Neural cell (in vitro differentiated cells): ENCODE data around the gene CAPSL. TPM values are rescaled to one million over a fixed set of nuclear protein-coding genes. Genes with fewer than 3 reads are reported as not detected.
A peak's percentile ranks its signal among the peaks of the same experiment; 100 is the strongest.

Source experiments
- H2AFZ ChIP-seq: fragments of 200-600, 300-800 bp; sonication (generic), shearing (Covaris generic); 2 replicates; pipeline ENCODE4 v1.6.0; 2014; ENCODE audit warnings: low read depth, mild to moderate bottlenecking, antibody characterized with exemption, low read length, moderate library complexity
- H3F3A ChIP-seq: fragments of 200-600 bp; shearing (Covaris generic); 2 replicates; pipeline ENCODE4 v1.6.1; 2016; ENCODE audit warnings: mild to moderate bottlenecking, moderate library complexity, mixed read lengths, antibody characterized with exemption, low read length; ENCODE audit not compliant: insufficient read depth, poor library complexity, severe bottlenecking
- H3K27ac ChIP-seq: fragments of 200-600, 300-800 bp; sonication (generic), shearing (Covaris generic); 2 replicates; pipeline ENCODE4 v1.5.1; 2014; ENCODE audit warnings: mild to moderate bottlenecking, low read length, moderate library complexity
- H3K27me3 ChIP-seq: fragments of 300-800, 200-600 bp; sonication (generic), shearing (Covaris generic); 2 replicates; pipeline ENCODE4 v1.6.0; 2014; ENCODE audit warnings: mild to moderate bottlenecking, low read depth, low read length, moderate library complexity; ENCODE audit not compliant: insufficient read depth
- H3K36me3 ChIP-seq: fragments of 300-800, 200-600 bp; sonication (generic), shearing (Covaris generic); 2 replicates; pipeline ENCODE4 v1.5.1; 2014; ENCODE audit warnings: mild to moderate bottlenecking, antibody characterized with exemption, low read length, moderate library complexity; ENCODE audit not compliant: insufficient read depth
- H3K4me2 ChIP-seq: fragments of 300-800, 200-600 bp; sonication (generic), shearing (Covaris generic); 2 replicates; pipeline ENCODE4 v1.6.0; 2014; ENCODE audit warnings: mild to moderate bottlenecking, low read length
- H3K4me3 ChIP-seq: fragments of 300-800, 200-600 bp; sonication (generic), shearing (Covaris generic); 2 replicates; pipeline ENCODE4 v1.5.1; 2014; ENCODE audit warnings: mild to moderate bottlenecking, low read length, moderate library complexity
- H3K79me2 ChIP-seq: fragments of 200-600 bp; shearing (Covaris generic); replicated peaks from 2 replicates; pipeline ENCODE4 v1.6.0; 2014; ENCODE audit warnings: mild to moderate bottlenecking, low read length, moderate library complexity; ENCODE audit not compliant: insufficient read depth
- H3K9ac ChIP-seq: fragments of 300-800, 200-600 bp; sonication (generic), shearing (Covaris generic); 2 replicates; pipeline ENCODE4 v1.6.1; 2016; ENCODE audit warnings: mild to moderate bottlenecking, low read length, mixed read lengths
- H3K9me2 ChIP-seq: fragments of 200-600 bp; shearing (Covaris generic); 2 replicates; pipeline ENCODE4 v1.6.1; 2016; ENCODE audit warnings: mild to moderate bottlenecking, low read length, mixed read lengths; ENCODE audit not compliant: insufficient read depth
- H3K9me3 ChIP-seq: fragments of 200-600, 300-800 bp; sonication (generic), shearing (Covaris generic); 2 replicates; pipeline ENCODE4 v1.6.1; 2016; ENCODE audit warnings: mild to moderate bottlenecking, mixed run types, low read length, moderate library complexity, mixed read lengths
- H4K20me1 ChIP-seq: fragments of 200-600 bp; shearing (Covaris generic); 2 replicates; pipeline ENCODE4 v1.6.1; 2016; ENCODE audit warnings: mild to moderate bottlenecking, mixed run types; ENCODE audit not compliant: insufficient read depth
- EP300 ChIP-seq: fragments of 450-650 bp; conservative IDR thresholded peaks from 2 replicates; pipeline ENCODE4 v1.6.1; 2014; ENCODE audit warnings: antibody characterized with exemption, mild to moderate bottlenecking, moderate library complexity; ENCODE audit not compliant: poor library complexity, severe bottlenecking
- EZH2 ChIP-seq: fragments of 200-600, 300-800 bp; shearing (Covaris generic), sonication (generic); IDR thresholded peaks from 2 replicates; pipeline ENCODE4 v1.6.1; 2014; ENCODE audit warnings: antibody characterized with exemption, low read length, borderline replicate concordance, mild to moderate bottlenecking; ENCODE audit not compliant: insufficient read depth, poor library complexity, severe bottlenecking
- MXI1 ChIP-seq: fragments of 450-650 bp; conservative IDR thresholded peaks from 2 replicates; pipeline ENCODE4 v1.6.1; 2014; ENCODE audit warnings: antibody characterized with exemption, mild to moderate bottlenecking; ENCODE audit not compliant: poor library complexity, severe bottlenecking
- POLR2AphosphoS5 ChIP-seq: IDR thresholded peaks from 2 replicates; pipeline ENCODE4 v1.6.1; 2012
- RAD21 ChIP-seq: fragments of 450-650 bp; conservative IDR thresholded peaks from 2 replicates; pipeline ENCODE4 v1.6.1; 2014; ENCODE audit warnings: antibody characterized with exemption, mild to moderate bottlenecking, moderate library complexity
- SMC3 ChIP-seq: fragments of 450-650 bp; conservative IDR thresholded peaks from 2 replicates; pipeline ENCODE4 v1.6.1; 2014; ENCODE audit warnings: antibody characterized with exemption, mild to moderate bottlenecking, moderate library complexity; ENCODE audit not compliant: poor library complexity
- TAF1 ChIP-seq: IDR thresholded peaks from 2 replicates; pipeline ENCODE4 v1.6.1; 2012; ENCODE audit warnings: low read depth
- polyA plus RNA-seq: library from polyadenylated mRNA; depleted of rRNA; stranded (reverse); fragments of >200 nt; gene quantifications from 2 replicates; pipeline ENCODE4 v1.2.3, GENCODE V29; 2014
- TF ChIP-seq, protein P1 (sequence below): fragments of 450-650 bp; IDR thresholded peaks from 2 replicates; pipeline ENCODE4 v1.5.1; 2014; ENCODE audit warnings: antibody characterized with exemption, mild to moderate bottlenecking, moderate library complexity; ENCODE audit not compliant: poor library complexity, severe bottlenecking
- TF ChIP-seq, protein P2 (sequence below): IDR thresholded peaks from 2 replicates; pipeline ENCODE4 v1.6.1; 2012; ENCODE audit warnings: borderline replicate concordance

CAPSL gene
- polyA plus RNA-seq, 1 donor from 2014 or later, result 2.3 TPM

DNA sequence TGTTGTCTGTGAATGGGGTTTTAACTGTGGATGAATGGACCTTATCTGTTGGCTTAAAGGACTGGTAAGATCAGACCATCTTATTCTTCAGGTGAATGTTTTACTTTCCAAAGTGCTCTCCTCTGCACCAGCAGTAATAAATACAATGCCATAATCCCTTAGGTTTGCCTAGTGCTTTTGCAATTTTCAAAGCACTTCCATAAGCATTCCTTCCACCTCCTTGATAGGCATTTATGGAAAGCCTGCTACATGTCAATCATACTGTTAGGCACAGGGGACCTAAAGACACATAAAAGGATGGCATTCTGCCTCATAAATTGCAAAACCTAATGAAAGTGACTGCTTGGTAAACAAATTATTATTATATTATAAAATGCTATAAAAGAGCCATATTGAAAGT lies 60.3 kb downstream of the CAPSL start:
- Histone ChIP-seq H3K9me3 (no peaks in the 10 kb centered on the region), H3K4me2 (no peak overlapping the region), H4K20me1 (no peaks in the 10 kb centered on the region), H2AFZ (no peak overlapping the region), H3K27ac (no peak overlapping the region), H3F3A (no peaks in the 10 kb centered on the region), H3K4me3 (no peak overlapping the region), H3K36me3 (no peaks in the 10 kb centered on the region), H3K79me2 (no peaks in the 10 kb centered on the region), H3K9me2 (no peaks in the 10 kb centered on the region), H3K27me3 (no peaks in the 10 kb centered on the region), H3K9ac (no peak overlapping the region)
- peak; percentile 33 for TF ChIP-seq POLR2AphosphoS5
- TF ChIP-seq, protein P1, sequence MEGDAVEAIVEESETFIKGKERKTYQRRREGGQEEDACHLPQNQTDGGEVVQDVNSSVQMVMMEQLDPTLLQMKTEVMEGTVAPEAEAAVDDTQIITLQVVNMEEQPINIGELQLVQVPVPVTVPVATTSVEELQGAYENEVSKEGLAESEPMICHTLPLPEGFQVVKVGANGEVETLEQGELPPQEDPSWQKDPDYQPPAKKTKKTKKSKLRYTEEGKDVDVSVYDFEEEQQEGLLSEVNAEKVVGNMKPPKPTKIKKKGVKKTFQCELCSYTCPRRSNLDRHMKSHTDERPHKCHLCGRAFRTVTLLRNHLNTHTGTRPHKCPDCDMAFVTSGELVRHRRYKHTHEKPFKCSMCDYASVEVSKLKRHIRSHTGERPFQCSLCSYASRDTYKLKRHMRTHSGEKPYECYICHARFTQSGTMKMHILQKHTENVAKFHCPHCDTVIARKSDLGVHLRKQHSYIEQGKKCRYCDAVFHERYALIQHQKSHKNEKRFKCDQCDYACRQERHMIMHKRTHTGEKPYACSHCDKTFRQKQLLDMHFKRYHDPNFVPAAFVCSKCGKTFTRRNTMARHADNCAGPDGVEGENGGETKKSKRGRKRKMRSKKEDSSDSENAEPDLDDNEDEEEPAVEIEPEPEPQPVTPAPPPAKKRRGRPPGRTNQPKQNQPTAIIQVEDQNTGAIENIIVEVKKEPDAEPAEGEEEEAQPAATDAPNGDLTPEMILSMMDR, result no peak
- no peak for TF ChIP-seq SMC3
- TF ChIP-seq EZH2, result no peak
- TF ChIP-seq MXI1, result no peak
- no peak for TF ChIP-seq TAF1
- TF ChIP-seq RAD21, result no peak
- peak; percentile 12 for TF ChIP-seq EP300
- TF ChIP-seq, protein P2, sequence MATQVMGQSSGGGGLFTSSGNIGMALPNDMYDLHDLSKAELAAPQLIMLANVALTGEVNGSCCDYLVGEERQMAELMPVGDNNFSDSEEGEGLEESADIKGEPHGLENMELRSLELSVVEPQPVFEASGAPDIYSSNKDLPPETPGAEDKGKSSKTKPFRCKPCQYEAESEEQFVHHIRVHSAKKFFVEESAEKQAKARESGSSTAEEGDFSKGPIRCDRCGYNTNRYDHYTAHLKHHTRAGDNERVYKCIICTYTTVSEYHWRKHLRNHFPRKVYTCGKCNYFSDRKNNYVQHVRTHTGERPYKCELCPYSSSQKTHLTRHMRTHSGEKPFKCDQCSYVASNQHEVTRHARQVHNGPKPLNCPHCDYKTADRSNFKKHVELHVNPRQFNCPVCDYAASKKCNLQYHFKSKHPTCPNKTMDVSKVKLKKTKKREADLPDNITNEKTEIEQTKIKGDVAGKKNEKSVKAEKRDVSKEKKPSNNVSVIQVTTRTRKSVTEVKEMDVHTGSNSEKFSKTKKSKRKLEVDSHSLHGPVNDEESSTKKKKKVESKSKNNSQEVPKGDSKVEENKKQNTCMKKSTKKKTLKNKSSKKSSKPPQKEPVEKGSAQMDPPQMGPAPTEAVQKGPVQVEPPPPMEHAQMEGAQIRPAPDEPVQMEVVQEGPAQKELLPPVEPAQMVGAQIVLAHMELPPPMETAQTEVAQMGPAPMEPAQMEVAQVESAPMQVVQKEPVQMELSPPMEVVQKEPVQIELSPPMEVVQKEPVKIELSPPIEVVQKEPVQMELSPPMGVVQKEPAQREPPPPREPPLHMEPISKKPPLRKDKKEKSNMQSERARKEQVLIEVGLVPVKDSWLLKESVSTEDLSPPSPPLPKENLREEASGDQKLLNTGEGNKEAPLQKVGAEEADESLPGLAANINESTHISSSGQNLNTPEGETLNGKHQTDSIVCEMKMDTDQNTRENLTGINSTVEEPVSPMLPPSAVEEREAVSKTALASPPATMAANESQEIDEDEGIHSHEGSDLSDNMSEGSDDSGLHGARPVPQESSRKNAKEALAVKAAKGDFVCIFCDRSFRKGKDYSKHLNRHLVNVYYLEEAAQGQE, result peak; percentile 97

DNA sequence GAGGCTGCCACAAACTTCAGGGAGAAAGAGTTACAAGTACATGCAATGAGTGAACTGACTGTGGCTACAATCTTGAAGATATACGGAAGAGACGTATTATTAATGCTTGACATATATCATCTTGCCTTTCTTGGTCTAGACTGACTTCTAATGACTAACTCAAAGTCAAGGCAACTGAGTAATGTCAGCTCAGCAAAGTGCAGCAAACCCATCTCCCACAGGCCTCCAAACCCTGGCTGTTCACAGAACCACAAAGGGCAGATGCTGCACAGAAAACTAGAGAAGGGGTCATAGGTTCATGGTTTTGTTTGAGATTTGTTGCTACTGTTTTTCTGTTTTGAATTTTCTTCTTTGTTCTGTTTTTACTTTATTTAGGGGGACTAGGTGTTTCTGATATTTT lies 60.8 kb downstream of the CAPSL start:
- TF ChIP-seq EP300 (no peak), SMC3 (no peak), TAF1 (no peak), POLR2AphosphoS5 (no peak), EZH2 (no peak), RAD21 (no peak), MXI1 (no peak)
- TF ChIP-seq, protein P2, result no peak
- TF ChIP-seq, protein P1, result no peak
- H3K36me3 ChIP-seq, result no peaks in the 10 kb centered on the region
- H3F3A ChIP-seq, result no peaks in the 10 kb centered on the region
- H4K20me1 ChIP-seq, result no peaks in the 10 kb centered on the region
- H3K79me2 ChIP-seq, result no peaks in the 10 kb centered on the region
- H3K27ac ChIP-seq, result no peak overlapping the region
- H3K27me3 ChIP-seq, result no peaks in the 10 kb centered on the region
- no peak overlapping the region for H2AFZ ChIP-seq
- H3K9me2 ChIP-seq, result no peaks in the 10 kb centered on the region
- H3K4me3 ChIP-seq, result no peak overlapping the region
- no peaks in the 10 kb centered on the region for H3K9me3 ChIP-seq
- H3K9ac ChIP-seq, result no peak overlapping the region
- no peak overlapping the region for H3K4me2 ChIP-seq
